Activated CD8-positive, alpha-beta memory T cell treated with anti-CD3 and anti-CD28 coated beads for 48 hours (primary cell): ENCODE results near the gene PTGER4.
"Not testable (repeated sequence)": the region's sequence is repeated elsewhere in the genome, so short reads cannot be mapped to it uniquely, and the experiment has no call there.

ENCODE experiments used
- DNase-seq, 3 experiments: peaks; one replicate each; pipeline ENCODE4 v3.0.0-alpha.2; 2020; ENCODE audit warnings: low read depth in 2 of 3, low spot score in 2 of 3

Gene PTGER4

DNA sequence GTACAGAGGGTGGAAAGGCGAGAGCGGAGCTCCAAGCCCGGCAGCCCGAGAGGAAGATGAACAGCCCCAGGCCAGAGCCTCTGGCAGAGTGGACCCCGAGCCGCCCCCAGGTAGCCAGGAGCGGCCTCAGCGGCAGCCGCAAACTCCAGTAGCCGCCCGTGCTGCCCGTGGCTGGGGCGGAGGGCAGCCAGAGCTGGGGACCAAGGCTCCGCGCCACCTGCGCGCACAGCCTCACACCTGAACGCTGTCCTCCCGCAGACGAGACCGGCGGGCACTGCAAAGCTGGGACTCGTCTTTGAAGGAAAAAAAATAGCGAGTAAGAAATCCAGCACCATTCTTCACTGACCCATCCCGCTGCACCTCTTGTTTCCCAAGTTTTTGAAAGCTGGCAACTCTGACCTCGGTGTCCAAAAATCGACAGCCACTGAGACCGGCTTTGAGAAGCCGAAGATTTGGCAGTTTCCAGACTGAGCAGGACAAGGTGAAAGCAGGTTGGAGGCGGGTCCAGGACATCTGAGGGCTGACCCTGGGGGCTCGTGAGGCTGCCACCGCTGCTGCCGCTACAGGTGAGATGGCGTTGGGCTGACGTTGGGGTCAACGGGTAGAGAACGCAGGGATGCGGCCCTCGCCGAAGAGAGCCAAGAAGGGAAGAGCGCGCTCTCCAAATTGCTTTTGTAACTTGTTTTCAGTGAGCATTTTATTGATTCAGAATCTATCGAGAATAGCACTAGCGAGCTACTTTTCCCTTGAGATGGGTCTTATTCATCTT lies at the start of gene PTGER4:
PTGER4 (plus strand) TSS at position 3 of the 769 bp plus-strand sequence. CDS start 1,079 bp downstream, outside the sequence.
- DNase-seq = no peak

- DNase-seq = no peak
Measured at GRCh38 chr5:40630126-40630525, 49.6 kb upstream of the PTGER4 start.

GRCh38 chr5:40631236-40631635 lies 48.5 kb upstream of the PTGER4 start:
- DNase-seq = no peak

DNA sequence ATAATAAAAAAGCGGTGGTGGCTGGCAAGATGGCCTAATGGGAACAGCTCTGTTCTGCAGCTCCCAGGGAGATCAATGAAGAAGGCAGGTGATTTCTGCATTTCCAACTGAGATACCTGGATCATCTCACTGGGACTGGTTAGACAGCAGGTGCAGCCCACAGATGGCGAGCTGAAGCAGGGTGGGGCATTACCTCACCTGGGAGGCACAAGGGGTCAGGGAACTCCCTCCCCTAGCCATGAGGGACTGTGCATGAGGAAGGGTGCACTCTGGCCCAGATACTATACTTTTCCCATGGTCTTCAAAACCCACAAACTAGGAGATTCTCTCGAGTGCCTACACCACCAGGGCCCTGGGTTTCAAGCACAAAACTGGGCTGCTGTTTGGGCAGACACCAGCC lies 45.6 kb upstream of the PTGER4 start:
- no peak for DNase-seq

DNA sequence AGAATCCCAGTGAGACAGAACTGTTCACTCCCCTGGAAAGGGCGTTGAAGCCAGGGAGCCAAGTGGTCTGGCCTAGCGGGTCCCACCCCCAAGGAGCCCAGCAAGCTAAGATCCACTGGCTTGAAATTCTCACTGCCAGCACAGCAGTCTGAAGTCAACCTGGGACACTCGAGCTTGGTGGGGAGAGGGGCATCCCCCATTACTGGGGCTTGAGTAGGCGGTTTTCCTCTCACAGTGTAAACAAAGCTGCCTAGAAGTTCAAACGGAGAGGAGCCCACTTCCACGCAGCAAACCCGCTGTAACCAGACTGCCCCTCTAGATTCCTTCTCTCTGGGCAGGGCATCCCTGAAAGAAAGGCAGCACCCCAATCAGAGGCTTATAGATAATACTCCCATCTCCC lies 45.1 kb upstream of the PTGER4 start:
- DNase-seq = no peak

- not testable (repeated sequence) for DNase-seq
Measured at GRCh38 chr5:40639531-40639930, 40.2 kb upstream of the PTGER4 start.

GRCh38 chr5:40646266-40646665 lies 33.4 kb upstream of the PTGER4 start:
- DNase-seq = no peak

DNA sequence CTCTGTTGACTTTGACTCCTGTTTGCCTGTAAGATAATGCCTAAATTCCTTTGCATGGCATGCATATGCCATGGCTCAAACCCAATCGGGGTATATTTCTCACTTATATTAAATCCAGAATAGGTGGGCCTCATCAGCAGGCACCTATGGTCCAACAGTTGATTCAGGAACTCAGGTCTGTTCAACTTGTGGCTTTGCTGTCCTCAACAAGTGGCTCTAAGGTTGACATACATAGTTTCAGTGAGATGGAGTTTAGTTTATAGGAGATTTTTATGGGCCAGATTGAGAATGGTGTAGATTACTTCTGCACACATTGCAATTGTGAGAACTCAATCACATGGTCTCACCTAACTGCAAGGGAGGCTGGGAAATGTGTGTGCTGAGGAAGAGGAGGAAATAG lies 31.6 kb upstream of the PTGER4 start:
- DNase-seq = no peak

- no peak for DNase-seq
Measured at GRCh38 chr5:40649463-40650030, 30.2 kb upstream of the PTGER4 start.

DNA sequence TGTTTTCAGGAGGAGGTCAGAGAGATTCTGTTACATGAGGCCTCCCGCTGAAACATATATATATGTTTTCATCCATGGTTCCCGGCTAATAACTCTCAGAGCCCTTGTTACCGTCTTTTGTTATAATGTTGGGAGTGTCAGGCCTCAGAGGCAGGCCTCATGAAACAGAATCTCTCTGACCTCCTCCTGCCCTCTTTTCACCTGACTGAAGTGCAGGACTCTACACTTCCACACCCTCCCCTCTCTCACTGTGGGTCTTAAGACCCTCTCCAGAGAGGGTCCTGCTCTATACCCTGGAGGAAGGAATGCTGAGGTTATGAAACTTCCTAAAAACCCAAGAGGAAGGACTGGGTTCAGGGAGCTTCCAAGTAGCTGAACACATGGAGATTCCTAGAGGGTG lies 28.5 kb upstream of the PTGER4 start:
- no peak for DNase-seq

DNA sequence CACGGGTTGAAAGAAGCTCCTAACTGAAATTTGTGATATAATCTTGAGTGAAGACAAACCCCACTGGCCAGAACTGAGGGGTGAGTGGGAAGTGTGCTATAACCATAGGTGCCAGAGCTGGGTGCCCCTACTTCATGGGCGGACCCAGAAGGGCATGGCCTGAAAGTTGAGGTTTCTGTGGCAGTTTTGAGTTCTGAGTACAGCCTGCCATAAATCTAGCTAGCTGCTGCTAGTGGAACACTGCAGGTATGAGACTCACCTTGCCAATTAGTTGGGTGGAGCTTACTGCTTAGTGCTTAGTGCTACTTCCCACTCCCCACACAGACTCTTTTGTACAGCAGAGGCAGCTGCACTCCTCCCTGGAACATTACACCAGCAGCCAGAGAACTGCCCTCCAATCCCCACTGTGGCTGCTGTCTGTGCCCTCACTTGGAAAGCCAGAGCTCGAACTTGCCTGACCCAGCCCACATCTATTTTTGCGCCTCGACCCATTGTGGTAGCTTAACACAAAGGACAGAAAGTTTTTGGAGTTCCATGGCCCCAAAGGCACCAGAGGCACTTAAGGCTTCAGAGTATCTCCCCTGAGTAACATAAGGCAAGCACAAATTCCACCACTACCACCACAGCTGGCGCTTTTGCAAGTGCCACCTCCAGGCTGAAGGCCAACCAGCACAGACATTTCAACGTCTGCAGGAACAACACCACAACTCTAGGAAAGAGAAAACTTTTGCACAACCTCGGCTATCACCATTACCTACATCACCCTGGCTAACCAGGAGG lies 27.1 kb upstream of the PTGER4 start:
- no peak for DNase-seq

DNA sequence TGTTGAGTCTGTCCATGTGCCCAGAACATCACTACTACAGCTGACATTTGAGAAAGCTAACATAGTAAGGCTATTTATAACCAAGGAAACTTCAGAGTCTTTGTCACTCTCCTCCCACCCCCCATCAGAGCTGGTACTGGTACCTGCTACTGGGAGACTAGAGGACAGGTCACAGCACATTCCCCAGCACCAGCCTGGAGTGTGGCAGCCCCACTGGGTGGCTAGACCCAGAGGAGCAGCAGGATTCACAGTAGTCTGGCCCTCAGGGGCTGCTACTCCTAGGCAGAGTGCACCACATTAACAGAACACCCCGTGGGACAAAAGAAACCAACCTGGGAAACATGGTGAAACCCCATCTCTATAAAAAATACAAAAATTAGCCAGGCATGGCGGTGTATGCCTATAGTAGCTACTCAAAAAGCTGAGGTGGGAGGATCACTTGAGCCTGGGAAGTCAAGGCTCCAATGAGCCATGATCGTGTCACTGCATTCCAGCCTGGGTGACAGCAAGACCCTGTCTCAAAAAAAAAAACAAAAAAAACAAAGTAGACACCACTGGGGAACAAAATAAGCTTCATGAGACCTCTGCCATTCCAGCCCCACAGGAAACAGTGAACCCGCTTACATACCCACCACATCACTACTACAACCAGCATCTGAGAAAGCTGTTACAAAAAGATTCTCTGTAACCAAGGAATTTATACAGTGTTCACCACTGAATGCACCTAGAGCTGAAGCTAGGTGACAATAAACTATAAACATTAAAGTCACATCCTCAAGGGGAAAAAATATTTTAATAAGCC lies 26.3 kb upstream of the PTGER4 start:
- no peak for DNase-seq

DNA sequence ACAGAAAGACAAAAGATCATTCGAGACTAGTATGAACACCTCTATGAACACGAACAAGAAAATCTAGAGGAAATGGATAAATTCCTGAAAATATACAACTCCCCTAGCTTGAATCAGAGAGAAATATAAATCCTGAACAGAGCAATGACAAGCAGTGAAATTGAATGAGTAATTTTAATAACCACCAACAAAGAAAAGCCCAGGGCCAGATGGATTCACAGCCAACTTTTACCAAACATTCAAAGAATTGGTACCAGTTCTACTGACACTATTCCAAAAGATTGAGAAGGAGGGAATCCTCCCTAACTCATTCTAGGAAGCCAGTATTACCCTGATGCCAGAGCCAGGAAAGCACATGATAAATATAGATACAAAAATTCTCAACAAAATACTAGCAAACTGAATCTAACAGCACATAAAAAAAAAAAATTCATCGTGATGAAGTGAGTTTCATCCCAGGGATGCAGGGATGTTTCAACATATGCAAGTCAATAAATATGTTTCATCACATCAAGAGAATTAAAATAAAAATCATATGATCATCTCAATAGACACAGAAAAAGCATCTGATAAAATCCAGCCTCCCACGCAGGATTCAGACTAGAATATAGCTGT lies 25.2 kb upstream of the PTGER4 start:
- DNase-seq = no peak

- DNase-seq = no peak
Measured at GRCh38 chr5:40655138-40655537, 24.6 kb upstream of the PTGER4 start.

GRCh38 chr5:40656091-40656490 lies 23.6 kb upstream of the PTGER4 start:
- DNase-seq = not testable (repeated sequence)

DNA sequence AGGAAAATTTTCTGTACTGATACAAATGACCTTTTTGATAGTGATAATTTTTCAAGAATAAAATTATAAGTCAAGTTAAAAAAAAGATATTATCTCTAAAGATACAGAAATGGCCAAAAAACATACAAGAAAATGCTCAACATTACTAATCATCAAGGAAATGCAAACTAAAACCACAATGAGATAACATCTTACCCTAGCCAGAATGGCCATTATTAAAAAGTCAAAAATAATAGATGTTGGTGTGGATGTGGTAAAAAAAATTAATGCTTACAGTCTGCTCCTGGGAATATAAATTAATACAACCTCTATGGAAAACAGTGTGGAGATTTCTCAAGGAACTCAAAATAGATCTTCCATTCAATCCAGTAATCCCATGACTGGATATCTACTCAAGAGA lies 22.9 kb upstream of the PTGER4 start:
- no peak for DNase-seq

- no peak for DNase-seq
Measured at GRCh38 chr5:40660751-40661150, 19.0 kb upstream of the PTGER4 start.

GRCh38 chr5:40665635-40666298 lies 13.9 kb upstream of the PTGER4 start:
- no peak for DNase-seq

DNA sequence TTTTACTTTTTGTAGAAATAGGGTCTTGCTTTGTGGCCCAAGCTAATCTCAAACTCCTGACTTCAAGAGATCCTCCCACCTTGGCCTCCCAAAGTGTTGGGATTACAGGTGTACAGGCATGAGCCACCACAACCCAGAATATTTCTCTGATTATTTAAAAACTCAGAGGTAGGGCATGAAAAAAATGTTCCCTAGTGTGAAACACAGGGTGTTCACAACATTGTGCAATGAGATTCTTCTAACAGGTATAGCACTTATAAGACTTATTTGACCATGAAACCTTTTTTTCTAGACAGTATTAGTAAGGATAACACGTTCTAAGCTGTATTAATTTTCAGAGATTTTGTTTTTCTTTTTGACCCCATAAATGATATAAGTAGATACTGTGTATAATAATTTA lies 13.1 kb upstream of the PTGER4 start:
- DNase-seq = no peak

- no peak for DNase-seq
Measured at GRCh38 chr5:40667161-40667663, 12.5 kb upstream of the PTGER4 start.
